Lung (tissue), 12 donors: ENCODE measurements around the gene LDLRAD4. TPM values are rescaled to one million over a fixed set of nuclear protein-coding genes. Genes with fewer than 3 reads are reported as not detected.
A peak's percentile ranks its signal among the peaks of the same experiment; 100 is the strongest.

Experiments
- ATAC-seq: fragments of 200-7000 bp; cut with Tn5 transposase; one replicate; pipeline ENCODE4 v1.9.1; 2020; ENCODE audit warnings: moderate number of reproducible peaks; ENCODE audit not compliant: insufficient read depth, low FRiP score
- DNase-seq, 3 donors: peaks; one replicate each; pipeline ENCODE4 v3.0.0-alpha.2; 2013 to 2017
- H3K27ac ChIP-seq, 2 donors: one replicate each; pipeline ENCODE4 v1.5.1; 2013; ENCODE audit warnings: mild to moderate bottlenecking in 2 of 2, moderate library complexity in 2 of 2, control low read depth in 1 of 2, inconsistent platforms in 1 of 2, low read depth in 1 of 2, low read length in 1 of 2
- H3K27me3 ChIP-seq, 3 donors: one replicate each; pipeline ENCODE4 v1.5.1; 2013; ENCODE audit warnings: low read length in 2 of 3; ENCODE audit not compliant: control insufficient read depth in 3 of 3, insufficient read depth in 3 of 3
- H3K36me3 ChIP-seq, 4 donors: one replicate each; pipeline ENCODE4 v1.5.1; 2013; ENCODE audit warnings: low read length in 4 of 4, mild to moderate bottlenecking in 1 of 4, moderate library complexity in 1 of 4; ENCODE audit not compliant: control insufficient read depth in 4 of 4, insufficient read depth in 4 of 4
- H3K4me1 ChIP-seq, 5 donors: one replicate each; pipeline ENCODE4 v1.5.1; 2013; ENCODE audit warnings: low read length in 5 of 5, mild to moderate bottlenecking in 2 of 5, moderate library complexity in 1 of 5; ENCODE audit not compliant: control insufficient read depth in 5 of 5, insufficient read depth in 5 of 5
- H3K4me3 ChIP-seq: one replicate; pipeline ENCODE4 v1.5.1; 2013; ENCODE audit warnings: mild to moderate bottlenecking, control low read depth, moderate library complexity
- H3K9ac ChIP-seq, 2 donors: one replicate each; pipeline ENCODE4 v1.5.1; 2013; ENCODE audit warnings: low read length in 2 of 2, control low read depth in 1 of 2; ENCODE audit not compliant: insufficient read depth in 1 of 2
- H3K9me3 ChIP-seq, 4 donors: one replicate each; pipeline ENCODE4 v1.5.1; 2013; ENCODE audit warnings: low read length in 3 of 4, mild to moderate bottlenecking in 1 of 4, moderate library complexity in 1 of 4; ENCODE audit not compliant: control insufficient read depth in 4 of 4, insufficient read depth in 3 of 4
- CTCF ChIP-seq: IDR thresholded peaks from 2 replicates; pipeline ENCODE4 v1.5.1; 2012; ENCODE audit warnings: mild to moderate bottlenecking; ENCODE audit errors: control extremely low read depth, extremely low read depth
- WGBS, 2 donors: extraction: QIAGEN DNeasy Blood & Tissue Kit; methylation state at CpG; one replicate each; pipeline ENCODE4 v1.1.7; 2013; 5-methylcytosine and 5-hydroxymethylcytosine counted together
- polyA plus RNA-seq, 2 donors: library from polyadenylated mRNA; stranded (reverse); fragments of 200-250 nt; gene quantifications; one replicate each; pipeline ENCODE4 v1.2.1, GENCODE V29; 2013
- total RNA-seq, 2 donors: library from RNA; depleted of rRNA in 1 of 2; stranded (reverse); fragments of >200 nt in 1 of 2; gene quantifications; one replicate each; pipeline ENCODE4 v1.2.1, GENCODE V29; 2014 to 2021
- donor health status: control.
- donor health status: control.
- donor health status: Bipolar disorder and iron deficiency.
- donor health status: healthy.
- donor health status: DM: yes; HTN: yes; CAD: no.

Gene LDLRAD4
- total and polyA plus RNA-seq, 4 donors = 3.2 to 62.4 (median 19.9) TPM

- Histone ChIP-seq H3K27me3 (no peaks in the 10 kb centered on the region), H3K9ac (no peak overlapping the region), H3K4me1 (peaks cover 0 to 14% (median 4%) of the 10 kb centered on the region in 5 donors), H3K9me3 (peaks cover 0 to 5% (median under 1%) of the 10 kb centered on the region in 4 donors), H3K4me3 (no peak overlapping the region), H3K27ac (no peak overlapping the region), H3K36me3 (no peaks in the 10 kb centered on the region)
- 47 to 68% methylated on average over 7 of the region's 7 CpGs for WGBS, 2 donors
- no peak for ATAC-seq
- TF ChIP-seq CTCF = no peak
- DNase-seq = peak; percentile 53 to 70 (median 69)
Observed at GRCh38 chr18:13191779-13192178, 26.8 kb upstream of the LDLRAD4 start.

GRCh38 chr18:13192970-13193369 lies 25.6 kb upstream of the LDLRAD4 start:
- H3K9ac ChIP-seq = no peak overlapping the region
- TF ChIP-seq CTCF = no peak
- WGBS, 2 donors = 89 to 94% methylated on average over 2 of the region's 2 CpGs
- peaks cover 0 to 14% (median 4%) of the 10 kb centered on the region in 5 donors for H3K4me1 ChIP-seq
- H3K4me3 ChIP-seq = no peak overlapping the region
- peaks cover 0 to 5% (median 1%) of the 10 kb centered on the region in 4 donors for H3K9me3 ChIP-seq
- H3K27ac ChIP-seq = no peak overlapping the region
- no peaks in the 10 kb centered on the region for H3K27me3 ChIP-seq
- DNase-seq = no peak
- no peaks in the 10 kb centered on the region for H3K36me3 ChIP-seq
- no peak for ATAC-seq

GRCh38 chr18:13194239-13194638 lies 24.3 kb upstream of the LDLRAD4 start:
- 84 to 93% methylated on average over 2 of the region's 2 CpGs for WGBS, 2 donors
- no peak for TF ChIP-seq CTCF
- peaks cover 0 to 6% (median 4%) of the 10 kb centered on the region in 4 donors for H3K9me3 ChIP-seq
- ATAC-seq = no peak
- DNase-seq = no peak
- peaks cover 0 to 14% (median 4%) of the 10 kb centered on the region in 5 donors for H3K4me1 ChIP-seq
- no peak overlapping the region for H3K9ac ChIP-seq
- no peak overlapping the region for H3K4me3 ChIP-seq
- H3K36me3 ChIP-seq = no peaks in the 10 kb centered on the region
- H3K27ac ChIP-seq = no peak overlapping the region
- H3K27me3 ChIP-seq = no peaks in the 10 kb centered on the region

- Histone ChIP-seq H3K9me3 (peaks cover 0 to 8% (median 6%) of the 10 kb centered on the region in 4 donors), H3K36me3 (no peaks in the 10 kb centered on the region), H3K27me3 (no peaks in the 10 kb centered on the region), H3K27ac (no peak overlapping the region), H3K9ac (no peak overlapping the region), H3K4me1 (no peaks in the 10 kb centered on the region), H3K4me3 (no peak overlapping the region)
- ATAC-seq = no peak
- WGBS, 2 donors = 81 to 90% methylated on average over 2 of the region's 2 CpGs
- DNase-seq = no peak
- TF ChIP-seq CTCF = no peak
Observed at GRCh38 chr18:13198701-13199100, 19.9 kb upstream of the LDLRAD4 start.
